Measurements from ENCODE around the gene COL2A1.

DNA sequence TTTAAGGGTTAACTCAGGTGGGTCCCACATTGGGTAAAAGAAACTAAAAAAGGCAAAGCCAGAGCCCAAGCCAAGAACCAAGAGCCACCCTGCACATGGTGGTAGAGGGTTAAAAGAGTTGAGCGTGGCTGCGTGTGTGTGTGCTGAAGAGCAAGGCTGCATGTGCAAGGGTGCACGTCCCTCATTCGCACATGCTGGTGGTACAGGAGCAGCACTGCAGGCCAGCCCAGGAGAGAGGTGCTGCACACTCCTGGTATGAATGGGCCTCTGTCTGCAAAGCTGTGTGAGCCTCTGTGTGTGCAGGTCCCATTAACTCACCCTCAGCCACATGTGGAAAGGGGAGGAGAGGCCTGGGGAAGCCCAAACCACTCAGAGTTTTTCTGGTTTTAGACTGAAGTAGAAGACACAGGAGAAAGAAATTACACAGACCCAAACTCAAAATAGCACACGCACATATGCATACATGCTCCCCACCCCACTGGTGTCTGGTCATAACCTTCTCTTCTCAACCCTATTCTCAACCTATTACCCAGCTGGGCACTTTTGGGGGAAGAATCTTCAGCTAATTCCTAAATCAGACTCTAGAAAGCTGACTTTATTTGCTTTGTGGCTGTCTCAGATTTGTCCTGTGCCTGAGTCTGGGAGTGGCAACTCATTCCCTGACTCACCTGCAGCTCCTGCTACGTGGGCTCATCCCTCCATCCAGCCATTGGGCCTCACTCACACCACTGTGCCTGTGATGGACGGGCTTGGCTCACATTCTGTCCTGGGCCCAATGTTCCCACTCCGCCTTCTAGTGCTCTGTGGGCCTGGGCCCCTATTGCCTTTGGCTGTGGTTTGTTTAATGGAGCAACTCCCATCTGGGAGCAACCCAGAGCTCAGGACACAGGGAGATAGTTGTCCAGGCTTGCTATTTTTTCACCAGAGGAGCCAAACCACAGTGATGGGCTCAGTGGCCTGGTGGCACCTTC, 30.8 kb upstream of the COL2A1 start:
- TF ChIP-seq, protein P1, sequence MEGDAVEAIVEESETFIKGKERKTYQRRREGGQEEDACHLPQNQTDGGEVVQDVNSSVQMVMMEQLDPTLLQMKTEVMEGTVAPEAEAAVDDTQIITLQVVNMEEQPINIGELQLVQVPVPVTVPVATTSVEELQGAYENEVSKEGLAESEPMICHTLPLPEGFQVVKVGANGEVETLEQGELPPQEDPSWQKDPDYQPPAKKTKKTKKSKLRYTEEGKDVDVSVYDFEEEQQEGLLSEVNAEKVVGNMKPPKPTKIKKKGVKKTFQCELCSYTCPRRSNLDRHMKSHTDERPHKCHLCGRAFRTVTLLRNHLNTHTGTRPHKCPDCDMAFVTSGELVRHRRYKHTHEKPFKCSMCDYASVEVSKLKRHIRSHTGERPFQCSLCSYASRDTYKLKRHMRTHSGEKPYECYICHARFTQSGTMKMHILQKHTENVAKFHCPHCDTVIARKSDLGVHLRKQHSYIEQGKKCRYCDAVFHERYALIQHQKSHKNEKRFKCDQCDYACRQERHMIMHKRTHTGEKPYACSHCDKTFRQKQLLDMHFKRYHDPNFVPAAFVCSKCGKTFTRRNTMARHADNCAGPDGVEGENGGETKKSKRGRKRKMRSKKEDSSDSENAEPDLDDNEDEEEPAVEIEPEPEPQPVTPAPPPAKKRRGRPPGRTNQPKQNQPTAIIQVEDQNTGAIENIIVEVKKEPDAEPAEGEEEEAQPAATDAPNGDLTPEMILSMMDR (IDR thresholded peaks at IDR 0.05) = no peak
- TF ChIP-seq, protein P2, sequence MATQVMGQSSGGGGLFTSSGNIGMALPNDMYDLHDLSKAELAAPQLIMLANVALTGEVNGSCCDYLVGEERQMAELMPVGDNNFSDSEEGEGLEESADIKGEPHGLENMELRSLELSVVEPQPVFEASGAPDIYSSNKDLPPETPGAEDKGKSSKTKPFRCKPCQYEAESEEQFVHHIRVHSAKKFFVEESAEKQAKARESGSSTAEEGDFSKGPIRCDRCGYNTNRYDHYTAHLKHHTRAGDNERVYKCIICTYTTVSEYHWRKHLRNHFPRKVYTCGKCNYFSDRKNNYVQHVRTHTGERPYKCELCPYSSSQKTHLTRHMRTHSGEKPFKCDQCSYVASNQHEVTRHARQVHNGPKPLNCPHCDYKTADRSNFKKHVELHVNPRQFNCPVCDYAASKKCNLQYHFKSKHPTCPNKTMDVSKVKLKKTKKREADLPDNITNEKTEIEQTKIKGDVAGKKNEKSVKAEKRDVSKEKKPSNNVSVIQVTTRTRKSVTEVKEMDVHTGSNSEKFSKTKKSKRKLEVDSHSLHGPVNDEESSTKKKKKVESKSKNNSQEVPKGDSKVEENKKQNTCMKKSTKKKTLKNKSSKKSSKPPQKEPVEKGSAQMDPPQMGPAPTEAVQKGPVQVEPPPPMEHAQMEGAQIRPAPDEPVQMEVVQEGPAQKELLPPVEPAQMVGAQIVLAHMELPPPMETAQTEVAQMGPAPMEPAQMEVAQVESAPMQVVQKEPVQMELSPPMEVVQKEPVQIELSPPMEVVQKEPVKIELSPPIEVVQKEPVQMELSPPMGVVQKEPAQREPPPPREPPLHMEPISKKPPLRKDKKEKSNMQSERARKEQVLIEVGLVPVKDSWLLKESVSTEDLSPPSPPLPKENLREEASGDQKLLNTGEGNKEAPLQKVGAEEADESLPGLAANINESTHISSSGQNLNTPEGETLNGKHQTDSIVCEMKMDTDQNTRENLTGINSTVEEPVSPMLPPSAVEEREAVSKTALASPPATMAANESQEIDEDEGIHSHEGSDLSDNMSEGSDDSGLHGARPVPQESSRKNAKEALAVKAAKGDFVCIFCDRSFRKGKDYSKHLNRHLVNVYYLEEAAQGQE (IDR thresholded peaks at IDR 0.05; ENCODE audit: insufficient read depth in 1 of 2, low read depth in 2 of 2, low read length in 1 of 2) = no peak
- TF ChIP-seq POLR2AphosphoS5 (IDR thresholded peaks at IDR 0.05; ENCODE audit: low read depth, low read length) (no peak), SIN3A (IDR thresholded peaks at IDR 0.05; ENCODE audit: borderline replicate concordance, insufficient read depth, low read depth, low read length) (no peak), TCF7L2 (IDR thresholded peaks at IDR 0.05; ENCODE audit: low read depth, low read length) (no peak)
